CD4-positive, alpha-beta T cell (primary cell): ENCODE measurements around the gene CKLF. TPM values are rescaled to one million over a fixed set of nuclear protein-coding genes. Genes with fewer than 3 reads are reported as not detected.

ENCODE experiments used
- ATAC-seq: fragments of 200-7000 bp; cut with Tn5 transposase; one replicate; pipeline ENCODE4 v1.10.0; 2022; ENCODE audit warnings: mild to moderate bottlenecking; ENCODE audit not compliant: poor library complexity
- CTCF ChIA-PET: fragments of 350-600 bp; sonication (Branson Sonifier 250); formaldehyde crosslinking; loops from one replicate; lab custom pipeline; 2021; ENCODE audit warnings: antibody characterized with exemption, inconsistent platforms; lab: Charles Lee
- POLR2A ChIA-PET: fragments of 350-600 bp; sonication (Branson Sonifier 250); formaldehyde crosslinking; loops from one replicate; lab custom pipeline; 2021; ENCODE audit warnings: antibody characterized with exemption, inconsistent platforms; lab: Charles Lee
- DNase-seq, 14 experiments: peaks; one replicate each; pipeline ENCODE4 v3.0.0-alpha.2; 2013 to 2020; ENCODE audit warnings: mixed read lengths in 2 of 14
- H3K27ac ChIP-seq, 2 donors: one replicate each; pipeline versions ENCODE4 v1.5.1 to v1.7.0; 2013; ENCODE audit warnings: low read length in 2 of 2, low read depth in 1 of 2, mild to moderate bottlenecking in 1 of 2
- H3K27me3 ChIP-seq, 2 experiments: 1 replicate in 1 of 2; 2 replicates in 1 of 2; pipeline versions ENCODE4 v1.6.1 to v1.7.0; 2013; ENCODE audit warnings: low read length in 2 of 2, control low read depth in 1 of 2, mild to moderate bottlenecking in 1 of 2, moderate library complexity in 1 of 2; ENCODE audit not compliant: insufficient read depth in 2 of 2, control insufficient read depth in 1 of 2
- H3K36me3 ChIP-seq: one replicate; pipeline ENCODE4 v1.6.1; 2013; ENCODE audit warnings: low read length, control low read depth; ENCODE audit not compliant: insufficient read depth
- H3K4me1 ChIP-seq: one replicate; pipeline ENCODE4 v1.6.1; 2013; ENCODE audit warnings: low read length, control low read depth; ENCODE audit not compliant: insufficient read depth
- H3K4me3 ChIP-seq: one replicate; pipeline ENCODE4 v1.5.1; 2013; ENCODE audit warnings: mild to moderate bottlenecking, low read length, moderate library complexity
- H3K9me3 ChIP-seq, 2 experiments: 1 replicate in 1 of 2; 2 replicates in 1 of 2; pipeline versions ENCODE4 v1.6.1 to v1.7.0; 2013; ENCODE audit warnings: low read length in 2 of 2, mild to moderate bottlenecking in 2 of 2, control low read depth in 1 of 2, moderate library complexity in 1 of 2; ENCODE audit not compliant: control insufficient read depth in 1 of 2, insufficient read depth in 1 of 2
- H3K27ac Mint-ChIP-seq: one replicate; pipeline ENCODE4 v1.8.0; 2020; ENCODE audit warnings: mixed read lengths
- H3K27me3 Mint-ChIP-seq: one replicate; pipeline ENCODE4 v1.8.0; 2021; ENCODE audit warnings: mixed read lengths
- H3K36me3 Mint-ChIP-seq: one replicate; pipeline ENCODE4 v1.8.0; 2021; ENCODE audit warnings: low read depth, mixed read lengths
- H3K4me1 Mint-ChIP-seq: one replicate; pipeline ENCODE4 v1.8.0; 2021; ENCODE audit warnings: low read depth, mixed read lengths
- H3K4me3 Mint-ChIP-seq: one replicate; pipeline ENCODE4 v1.8.0; 2020; ENCODE audit warnings: mild to moderate bottlenecking, mixed read lengths
- H3K9me3 Mint-ChIP-seq: one replicate; pipeline ENCODE4 v1.8.0; 2020; ENCODE audit warnings: mixed read lengths
- CTCF ChIP-seq: fragments of 200-600 bp; IDR thresholded peaks from one replicate; pipeline ENCODE4 v1.8.0; 2022; ENCODE audit warnings: antibody characterized with exemption, mild to moderate bottlenecking
- intact Hi-C, 2 experiments: fragments of 100-400 bp; cut with DNase I in 1 of 2; cut with micrococcal nuclease in 1 of 2; formaldehyde crosslinking; loops; one replicate each; pipeline versions ENCODE4 v1.15.1 to v1.9.0; 2023 to 2025; cut with DNase I, micrococcal nuclease
- total RNA-seq, 174 experiments: library from RNA in 2 of 174; stranded (reverse) in 2 of 174; gene quantifications; one replicate each; pipeline ENCODE4 v1.2.3 and lab custom pipeline; 2021 to 2026

CKLF gene
- total RNA-seq, 2 experiments from 2014 or later, result 10.6 to 14.1 TPM

- Mint-ChIP-seq H3K36me3 (peaks cover 65% of the 10 kb centered on the region), H3K27ac (peak overlapping the region; percentile 93), H3K9me3 (no peaks in the 10 kb centered on the region), H3K27me3 (no peaks in the 10 kb centered on the region), H3K4me1 (peaks cover 86% of the 10 kb centered on the region), H3K4me3 (peak overlapping the region; percentile 92)
- Histone ChIP-seq H3K27me3 (no peaks in the 10 kb centered on the region), H3K36me3 (peaks cover 33% of the 10 kb centered on the region), H3K4me3 (peak overlapping the region; percentile 85), H3K9me3 (no peaks in the 10 kb centered on the region), H3K27ac (no peak overlapping the region), H3K4me1 (peaks cover 75% of the 10 kb centered on the region)
- ChIA-PET POLR2A (interaction anchor here (1.1 to 8.2 kb wide), 4 partner anchors 9 to 50 kb away, joined by 3 to 124 read pairs (median 40); partner anchors contain the start of gene CMTM3), CTCF (interaction anchor here (1.1 to 1.7 kb wide), 3 partner anchors 9 to 54 kb away, joined by 3 to 8 read pairs (median 4); no protein-coding TSS in a partner anchor)
- intact Hi-C loops, result loop anchor here (5.0 kb wide), 2 partner anchors 33 to 37 kb away; no protein-coding TSS in a partner anchor
- ATAC-seq, result no peak
- no peak for TF ChIP-seq CTCF
- DNase-seq, result no peak
These were observed 2.1 kb downstream of the CKLF start for GRCh38 chr16:66554495-66554894.

GRCh38 chr16:66560107-66560506, 7.7 kb downstream of the CKLF start:
- DNase-seq (no peak), ATAC-seq (no peak)
- ChIA-PET POLR2A (interaction anchor here (0.9 kb wide), 1 partner anchor 152 kb away, joined by 3 read pairs; no protein-coding TSS in a partner anchor), CTCF (interaction anchor here (0.5 to 1.1 kb wide), 4 partner anchors 9 to 105 kb away, joined by 3 to 7 read pairs (median 4); no protein-coding TSS in a partner anchor)
- Mint-ChIP-seq H3K27ac (peak overlapping the region; percentile 49), H3K27me3 (no peaks in the 10 kb centered on the region), H3K4me1 (peaks cover 84% of the 10 kb centered on the region), H3K36me3 (peaks cover 78% of the 10 kb centered on the region), H3K9me3 (no peaks in the 10 kb centered on the region), H3K4me3 (no peak overlapping the region)
- Histone ChIP-seq H3K4me3 (no peak overlapping the region), H3K4me1 (peaks cover 53% of the 10 kb centered on the region), H3K27me3 (no peaks in the 10 kb centered on the region), H3K36me3 (peaks cover 71% of the 10 kb centered on the region), H3K9me3 (no peaks in the 10 kb centered on the region), H3K27ac (no peak overlapping the region)
- TF ChIP-seq CTCF, result no peak
- intact Hi-C loops, result loop anchor here (5.0 kb wide), 5 partner anchors 137 to 312 kb away; partner anchors contain the start of gene CMTM4 (in 1 of the 2)

- Mint-ChIP-seq H3K4me1 (peaks cover 70% of the 10 kb centered on the region), H3K9me3 (no peaks in the 10 kb centered on the region), H3K36me3 (peaks cover 78% of the 10 kb centered on the region), H3K4me3 (peak overlapping the region; percentile 26), H3K27me3 (no peaks in the 10 kb centered on the region), H3K27ac (peak overlapping the region; percentile 49)
- intact Hi-C loops, result loop anchor here (1.0 to 5.0 kb wide), 9 partner anchors 27 to 311 kb away; partner anchors contain the start of genes CMTM3 (in 1 of the 2) and CMTM4 (in 1 of the 2)
- ChIA-PET CTCF (interaction anchor here (0.6 to 3.6 kb wide), 18 partner anchors 10 to 190 kb away, joined by 3 to 32 read pairs (median 4); partner anchors contain the start of genes CKLF, DYNC1LI2 and TK2), POLR2A (interaction anchor here (0.7 to 4.6 kb wide), 9 partner anchors 10 to 306 kb away, joined by 3 to 43 read pairs (median 6); partner anchors contain the start of genes CKLF, CMTM2, CMTM3 and TK2)
- no peaks in the 10 kb centered on the region for H3K9me3 ChIP-seq
- TF ChIP-seq CTCF, result no peak
- no peak overlapping the region for H3K27ac ChIP-seq
- no peak overlapping the region for H3K4me3 ChIP-seq
- H3K36me3 ChIP-seq, result peaks cover 71% of the 10 kb centered on the region
- peaks cover 43% of the 10 kb centered on the region for H3K4me1 ChIP-seq
- H3K27me3 ChIP-seq, result no peaks in the 10 kb centered on the region
- no peak for ATAC-seq
- peak in 1 of 14 experiments; percentile 30 for DNase-seq
These were observed 9.2 kb downstream of the CKLF start for GRCh38 chr16:66561381-66562080.
